Loucy (cell line): ENCODE data around the gene SMPX.

Experiments used
- EZH2phosphoT487 ChIP-seq: fragments of 200-600 bp; IDR thresholded peaks from 2 replicates; pipeline ENCODE4 v1.6.1; 2018; ENCODE audit warnings: antibody characterized with exemption, mild to moderate bottlenecking, moderate library complexity, borderline replicate concordance
- TF ChIP-seq, protein P1 (sequence below): fragments of 200-600 bp; sonication (generic); conservative IDR thresholded peaks from 2 replicates; pipeline ENCODE4 v1.5.1; 2014; ENCODE audit warnings: mild to moderate bottlenecking, antibody characterized with exemption, low read length

DNA sequence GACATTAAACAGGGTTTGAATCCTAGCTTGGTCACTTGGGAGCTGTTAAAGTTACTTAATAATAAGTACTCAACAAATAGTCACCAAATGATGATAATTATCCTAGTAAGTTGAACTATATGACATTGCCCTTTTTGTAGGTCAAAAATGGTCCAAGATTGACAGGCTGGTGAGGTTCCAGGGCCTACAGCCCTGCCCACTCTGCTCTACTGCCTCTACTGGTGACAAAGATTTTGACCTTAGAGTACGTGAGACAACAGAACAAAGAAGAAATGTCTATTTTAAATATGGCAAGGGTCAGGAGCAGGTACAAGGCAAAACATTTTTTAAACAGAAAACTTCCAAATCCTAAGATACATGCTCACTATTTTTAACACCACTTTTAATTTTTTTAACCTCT, 572 bp upstream of the SMPX start:
- TF ChIP-seq, protein P1, sequence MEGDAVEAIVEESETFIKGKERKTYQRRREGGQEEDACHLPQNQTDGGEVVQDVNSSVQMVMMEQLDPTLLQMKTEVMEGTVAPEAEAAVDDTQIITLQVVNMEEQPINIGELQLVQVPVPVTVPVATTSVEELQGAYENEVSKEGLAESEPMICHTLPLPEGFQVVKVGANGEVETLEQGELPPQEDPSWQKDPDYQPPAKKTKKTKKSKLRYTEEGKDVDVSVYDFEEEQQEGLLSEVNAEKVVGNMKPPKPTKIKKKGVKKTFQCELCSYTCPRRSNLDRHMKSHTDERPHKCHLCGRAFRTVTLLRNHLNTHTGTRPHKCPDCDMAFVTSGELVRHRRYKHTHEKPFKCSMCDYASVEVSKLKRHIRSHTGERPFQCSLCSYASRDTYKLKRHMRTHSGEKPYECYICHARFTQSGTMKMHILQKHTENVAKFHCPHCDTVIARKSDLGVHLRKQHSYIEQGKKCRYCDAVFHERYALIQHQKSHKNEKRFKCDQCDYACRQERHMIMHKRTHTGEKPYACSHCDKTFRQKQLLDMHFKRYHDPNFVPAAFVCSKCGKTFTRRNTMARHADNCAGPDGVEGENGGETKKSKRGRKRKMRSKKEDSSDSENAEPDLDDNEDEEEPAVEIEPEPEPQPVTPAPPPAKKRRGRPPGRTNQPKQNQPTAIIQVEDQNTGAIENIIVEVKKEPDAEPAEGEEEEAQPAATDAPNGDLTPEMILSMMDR: no peak
- TF ChIP-seq EZH2phosphoT487: no peak
